HG03469 (cell line): ENCODE results near the gene TRIM50.
"Not testable (repeated sequence)": the region's sequence is repeated elsewhere in the genome, so short reads cannot be mapped to it uniquely, and the experiment has no call there.

Source experiments
- ATAC-seq: cut with Tn5 transposase; IDR thresholded peaks from one replicate; pipeline ENCODE4 v1.9.1; 2021; ENCODE audit warnings: mild to moderate bottlenecking, moderate library complexity, moderate number of reproducible peaks; ENCODE audit not compliant: unreplicated experiment

TRIM50 gene

DNA sequence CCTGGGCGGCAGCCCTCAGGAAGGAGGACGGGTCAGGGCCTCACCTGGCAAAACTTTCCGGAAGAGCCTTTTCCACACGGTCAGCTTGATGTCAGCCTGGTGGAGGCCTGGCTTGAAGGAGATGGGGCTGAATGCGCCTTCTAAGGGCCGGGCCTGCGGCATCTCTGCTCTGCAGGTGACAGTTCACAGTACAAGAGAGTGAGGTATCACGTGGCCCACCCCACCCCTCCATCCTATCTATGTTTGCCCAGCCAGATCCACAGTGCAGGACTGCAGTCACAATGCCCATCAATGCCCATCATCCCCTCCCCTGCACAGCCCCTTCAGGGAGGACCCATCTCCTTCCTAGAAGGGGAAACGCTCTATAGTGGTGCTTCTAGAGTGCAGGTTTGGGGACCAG lies 11.4 kb downstream of the TRIM50 start:
- ATAC-seq, result no peak

DNA sequence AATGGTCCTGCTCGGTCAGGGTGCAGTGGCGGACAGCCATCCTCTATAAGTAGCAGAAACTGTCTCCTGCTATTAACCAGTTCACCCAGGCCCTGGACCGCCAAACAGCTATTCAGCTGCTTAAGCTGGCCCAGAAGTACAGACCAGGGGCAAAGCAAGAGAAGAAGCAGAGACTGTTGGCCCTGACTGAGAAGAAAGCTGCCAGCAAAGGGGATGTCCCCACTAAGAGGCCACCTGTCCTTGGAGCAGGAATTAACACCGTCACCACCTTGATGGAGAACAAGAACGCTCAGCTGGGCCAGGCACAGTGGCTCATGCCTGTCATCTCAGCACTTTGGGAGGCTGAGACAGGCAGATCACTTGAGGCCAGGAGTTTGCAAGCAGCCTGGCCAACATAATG lies 13.6 kb downstream of the TRIM50 start:
- ATAC-seq, result no peak

DNA sequence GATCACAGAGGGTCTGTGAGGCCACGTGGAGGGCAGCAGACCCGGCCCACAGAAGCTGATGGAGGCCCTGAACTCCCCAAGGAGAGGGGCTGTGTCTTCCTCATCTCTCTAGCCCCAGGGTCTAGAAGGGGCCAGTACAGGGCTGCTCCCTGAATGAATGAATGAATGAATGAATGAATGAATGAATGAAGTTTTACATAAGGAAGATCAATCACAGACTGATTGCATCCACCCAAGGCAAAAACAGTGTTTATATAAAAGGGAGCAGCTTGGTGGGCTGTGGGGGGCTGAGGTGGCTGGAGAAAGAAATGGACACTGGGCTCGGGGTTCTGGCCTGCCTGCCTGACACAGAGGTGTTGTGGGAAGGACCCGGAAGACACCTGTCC lies 14.4 kb downstream of the TRIM50 start:
- ATAC-seq, result no peak

DNA sequence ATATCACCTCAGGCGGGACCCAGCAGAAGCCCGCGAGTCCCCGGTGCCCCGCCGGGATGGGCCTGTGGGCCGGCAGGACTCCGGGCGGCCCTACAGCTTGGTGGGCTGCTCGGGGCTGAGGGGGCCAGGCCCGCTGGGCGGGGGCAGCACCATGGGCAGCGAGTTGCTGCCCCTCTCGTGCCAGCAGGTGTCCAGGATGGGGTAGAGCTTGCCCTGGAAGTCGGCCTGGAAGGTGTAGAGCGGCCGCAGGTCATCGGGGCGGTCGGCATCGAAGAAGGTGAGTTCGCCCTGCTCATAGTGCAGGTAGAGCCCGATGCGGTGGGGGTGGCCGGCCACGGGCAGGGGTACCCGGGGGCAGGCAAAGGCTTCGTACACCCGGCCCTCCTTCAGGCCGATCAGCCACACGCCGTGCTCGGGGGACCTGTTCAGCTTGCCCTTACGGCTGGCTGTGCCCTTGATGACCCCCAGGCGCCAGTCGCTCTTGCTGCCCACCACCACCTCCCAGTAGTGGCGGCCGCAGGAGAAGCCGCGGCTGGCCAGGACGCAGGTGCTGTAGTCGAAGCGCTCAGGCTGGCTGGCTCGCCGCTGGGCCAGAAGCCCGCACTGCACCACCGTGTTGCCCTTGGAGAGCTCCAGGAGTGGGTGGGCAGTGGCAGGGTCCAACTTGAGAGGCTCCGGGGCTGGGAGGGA lies 14.9 kb downstream of the TRIM50 start:
- ATAC-seq, result no peak

DNA sequence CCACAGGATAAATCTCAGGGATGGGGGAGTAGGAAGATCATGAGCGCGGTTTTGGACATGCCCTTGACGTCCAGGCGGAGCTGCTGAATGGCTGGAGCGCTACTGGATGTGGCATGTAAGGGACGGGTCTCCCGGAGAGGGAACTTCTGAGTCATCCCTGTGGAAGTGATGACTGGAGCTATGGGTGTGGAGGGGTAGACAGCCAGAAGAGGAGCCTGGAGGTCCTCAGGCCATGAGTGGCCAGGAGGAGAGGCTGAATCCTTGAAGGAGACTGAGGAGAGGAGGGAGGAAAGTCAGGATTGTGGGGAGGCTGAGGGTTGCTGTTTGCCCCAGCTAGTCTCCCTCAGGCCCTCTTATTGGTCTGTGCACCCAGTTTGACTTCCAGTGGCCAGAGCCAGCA lies 16.5 kb downstream of the TRIM50 start:
- ATAC-seq, result not testable (repeated sequence)

DNA sequence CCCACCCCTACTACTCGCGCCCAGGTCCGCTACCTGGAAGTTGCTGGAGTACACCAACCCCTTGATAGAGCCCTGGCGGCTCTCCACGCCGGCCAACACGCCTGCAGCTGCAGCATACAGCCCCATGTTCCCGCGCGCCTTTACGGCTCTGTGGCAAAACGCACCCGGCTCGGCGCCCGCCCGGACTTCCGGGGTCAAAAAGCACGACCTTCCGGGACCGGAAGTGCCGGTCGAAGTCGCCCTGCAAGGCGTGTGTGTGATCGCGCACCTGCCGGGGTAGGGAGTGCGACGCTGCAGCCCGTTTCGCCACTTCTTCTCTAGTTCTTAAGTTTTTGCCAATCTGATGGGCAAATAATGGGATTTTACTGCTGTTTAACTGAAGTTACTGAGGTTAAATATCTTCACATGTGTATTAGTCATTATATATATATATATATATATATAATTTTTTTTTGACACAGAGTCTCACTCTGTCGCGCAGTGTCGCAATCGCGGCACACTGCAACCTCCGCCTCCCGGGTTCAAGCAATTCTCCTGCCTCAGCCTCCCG lies 19.1 kb downstream of the TRIM50 start, which contains the start of gene NSUN5:
Gene NSUN5 (minus strand): TSS at position 162 of the 550 bp plus-strand sequence. CDS start 36 bp downstream, at position 126.
- peak; percentile 76 for ATAC-seq

DNA sequence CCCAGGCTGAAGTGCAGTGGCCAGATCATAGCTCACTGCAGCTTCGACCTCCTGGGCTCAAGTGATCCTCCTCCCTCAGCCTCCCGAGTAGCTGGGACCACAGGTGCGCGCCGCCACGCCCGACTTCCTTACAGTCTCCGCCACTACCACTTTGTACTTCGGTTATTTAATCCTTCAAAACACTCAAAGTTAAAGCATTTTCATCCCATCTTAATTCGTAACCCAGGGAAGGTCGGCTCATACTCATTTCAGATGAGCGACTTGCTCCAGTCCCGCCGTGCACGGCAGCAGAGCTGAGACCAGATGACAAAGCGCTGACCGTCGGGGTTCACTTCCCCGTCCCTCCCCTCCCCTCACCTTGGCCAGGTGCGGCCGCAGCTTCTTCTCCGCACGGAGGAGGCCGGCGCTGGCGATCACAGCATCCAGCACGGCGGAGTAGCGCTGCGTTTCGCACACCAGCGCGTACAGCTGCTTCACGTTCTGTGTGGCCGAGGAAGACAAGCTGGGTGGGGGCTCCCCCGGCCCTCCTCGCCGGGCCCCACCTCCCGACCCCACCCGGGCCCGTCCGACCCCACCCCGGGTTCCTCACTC lies 19.7 kb downstream of the TRIM50 start:
- peak; percentile 22 for ATAC-seq

DNA sequence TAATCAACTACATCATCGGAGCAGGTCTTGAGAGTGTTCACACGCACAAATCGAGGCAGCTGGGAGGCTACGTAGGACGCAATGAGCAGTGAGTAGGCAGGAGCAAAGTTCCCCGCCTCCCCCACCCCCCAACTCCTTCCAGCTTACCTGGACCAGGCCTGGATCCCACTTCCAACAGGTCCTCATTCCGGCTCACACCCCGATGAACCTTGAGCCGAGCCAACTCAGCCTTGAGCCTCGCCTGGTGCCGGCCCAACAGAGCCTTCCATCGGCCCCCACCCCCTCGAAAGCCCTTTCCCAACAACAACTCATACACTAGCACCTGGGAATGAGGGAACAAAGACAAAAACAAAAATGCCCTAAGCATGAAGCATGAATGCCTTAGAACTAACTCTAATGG lies 20.4 kb downstream of the TRIM50 start:
- no peak for ATAC-seq

DNA sequence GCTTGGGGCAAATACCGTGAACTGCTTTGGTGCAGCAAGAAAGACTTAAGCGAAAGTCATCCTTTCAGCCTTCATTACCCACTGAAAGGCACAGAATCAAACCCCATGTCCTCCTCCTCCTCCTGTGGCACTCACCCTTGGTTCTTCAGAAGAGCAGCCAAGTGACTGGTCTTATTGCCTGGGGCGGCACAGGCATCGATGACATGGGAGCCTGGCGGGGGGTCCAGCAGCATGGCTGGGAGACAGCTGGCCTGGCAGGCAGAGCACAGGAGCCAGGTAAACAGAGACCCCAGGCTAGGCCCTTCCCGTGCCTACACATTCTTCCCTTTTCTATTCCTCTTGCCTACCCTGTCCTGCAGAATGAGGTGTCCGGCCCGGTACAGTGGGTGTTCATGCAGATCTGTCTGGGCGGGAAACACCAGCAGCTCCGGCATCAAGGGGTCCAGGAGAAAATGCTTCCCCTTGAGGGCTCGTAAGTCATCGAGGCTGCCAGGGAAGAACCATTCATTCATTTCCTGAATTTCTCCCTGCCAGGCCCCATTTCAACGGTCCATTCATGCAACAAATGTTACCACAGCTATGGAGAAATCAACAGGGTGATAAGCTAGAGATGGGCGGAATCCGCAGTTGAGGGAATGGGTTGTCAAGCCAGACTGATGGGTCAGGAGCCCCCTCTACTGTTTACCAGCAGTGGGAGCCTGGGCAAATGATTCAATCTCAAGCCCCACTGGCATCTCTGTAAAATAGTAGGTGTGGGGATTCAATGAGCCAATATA lies 23.1 kb downstream of the TRIM50 start:
- ATAC-seq, result not testable (repeated sequence)

DNA sequence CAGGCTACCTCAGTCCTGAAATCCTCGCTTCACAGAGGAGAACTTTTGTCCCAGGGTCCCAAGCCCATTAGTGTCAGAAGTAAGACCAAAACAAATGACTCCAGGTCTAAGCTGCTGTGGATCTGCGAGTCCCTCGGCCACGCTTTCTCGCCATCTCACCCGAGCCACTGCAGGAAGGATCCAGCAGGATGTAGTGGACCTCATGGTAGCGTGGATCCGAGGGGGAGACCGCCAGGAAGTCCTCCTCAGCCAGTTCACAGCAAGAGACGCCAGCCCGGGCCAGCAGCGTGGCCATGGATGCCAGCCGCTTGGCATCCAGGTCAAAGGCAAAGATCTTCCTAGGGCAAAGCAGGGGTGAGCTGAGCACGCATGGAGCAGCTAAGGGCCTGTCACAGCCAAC lies 23.8 kb downstream of the TRIM50 start:
- ATAC-seq, result no peak

DNA sequence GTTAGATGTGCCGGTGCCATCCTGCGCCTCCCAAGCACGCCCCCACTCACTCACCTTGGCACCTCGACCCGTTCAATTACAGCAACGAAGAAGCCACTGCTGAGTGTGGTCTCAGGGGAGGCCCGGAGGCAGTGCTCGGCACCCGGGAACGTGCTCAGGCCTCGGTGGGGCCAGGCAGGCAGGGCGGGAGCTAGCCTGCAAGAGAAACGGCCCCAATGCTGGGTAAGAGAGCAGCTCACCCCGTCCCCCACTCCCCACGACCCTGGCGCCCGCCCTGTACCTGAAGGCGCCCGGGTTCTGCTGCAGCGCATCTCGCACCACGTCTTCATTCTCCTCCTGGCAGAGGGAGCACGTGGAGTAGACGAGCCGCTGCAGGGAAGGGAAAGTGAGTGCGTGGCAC lies 24.3 kb downstream of the TRIM50 start:
- no peak for ATAC-seq

DNA sequence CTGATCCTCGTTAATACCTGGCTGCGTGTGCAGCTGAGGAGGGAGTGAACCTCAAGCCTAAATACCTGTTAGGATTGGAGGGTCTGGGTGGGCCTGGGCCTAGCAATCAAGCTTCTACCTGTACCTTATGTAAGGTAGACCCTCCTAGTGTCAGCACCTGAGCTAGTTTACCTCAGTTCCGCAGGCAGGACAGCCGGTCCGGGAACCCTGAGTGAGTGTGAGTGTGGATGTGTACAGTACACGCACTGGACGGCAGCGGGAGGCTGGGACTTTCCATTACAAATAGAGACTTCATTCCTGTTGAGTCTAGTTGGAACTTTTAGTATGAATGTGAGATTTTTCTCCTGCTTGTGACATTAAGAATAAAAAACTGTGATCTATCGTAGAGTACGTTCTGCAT lies 25.0 kb downstream of the TRIM50 start:
- not testable (repeated sequence) for ATAC-seq

DNA sequence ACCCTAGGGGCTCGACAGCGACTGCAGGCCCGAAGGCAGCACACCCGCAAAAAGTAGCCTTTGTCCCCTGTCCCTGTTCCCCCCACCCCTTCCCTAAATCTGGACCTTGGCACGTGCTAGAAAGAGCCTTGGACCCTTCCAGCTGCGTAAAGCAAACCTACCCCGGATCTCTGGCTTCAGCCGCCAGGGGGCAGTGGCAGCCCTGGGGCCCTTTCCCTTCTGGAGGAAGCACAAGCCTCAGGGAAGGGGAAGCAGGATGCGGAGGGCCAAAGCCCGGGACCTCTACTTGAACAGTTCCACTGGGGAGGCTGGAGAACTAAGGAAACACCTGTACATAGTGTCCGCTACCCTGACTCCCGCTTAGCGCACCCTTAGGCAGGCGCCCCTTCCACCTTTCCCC lies 26.8 kb downstream of the TRIM50 start:
- ATAC-seq, result not testable (repeated sequence)

DNA sequence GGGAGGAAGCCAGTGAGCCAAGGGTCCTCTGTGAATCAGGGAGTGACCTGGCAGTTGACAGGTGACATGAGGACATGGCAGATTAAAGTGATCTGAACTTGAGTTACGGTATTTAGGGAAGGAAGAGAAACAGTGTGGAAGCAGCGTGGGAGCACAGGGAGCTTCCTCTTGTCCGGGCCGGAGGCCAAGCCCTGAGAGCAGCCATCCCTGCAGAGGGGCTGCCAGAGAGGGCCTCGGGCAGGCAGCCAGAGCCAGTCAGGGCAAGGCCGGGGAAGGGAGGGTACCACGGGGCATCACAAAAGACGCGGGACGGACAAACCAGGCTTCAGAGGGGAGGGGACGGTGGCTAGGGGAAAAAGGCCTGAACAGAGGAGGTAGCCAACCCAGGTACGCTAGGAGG lies 28.1 kb downstream of the TRIM50 start:
- not testable (repeated sequence) for ATAC-seq

DNA sequence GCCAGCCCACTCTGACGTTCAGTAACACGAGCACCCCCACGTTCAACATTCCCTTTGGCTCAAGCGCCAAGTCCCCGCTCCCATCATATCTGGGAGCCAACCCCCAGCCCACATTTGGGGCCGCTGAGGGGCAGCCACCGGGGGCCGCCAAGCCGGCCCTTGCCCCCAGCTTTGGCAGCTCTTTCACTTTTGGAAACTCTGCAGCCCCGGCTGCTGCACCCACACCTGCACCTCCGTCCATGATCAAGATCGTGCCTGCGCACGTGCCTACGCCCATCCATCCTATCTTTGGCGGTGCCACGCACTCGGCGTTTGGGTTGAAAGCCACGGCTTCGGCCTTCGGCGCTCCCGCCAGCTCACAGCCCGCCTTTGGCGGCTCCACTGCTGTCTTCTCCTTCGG lies 30.2 kb downstream of the TRIM50 start:
- ATAC-seq, result not testable (repeated sequence)

DNA sequence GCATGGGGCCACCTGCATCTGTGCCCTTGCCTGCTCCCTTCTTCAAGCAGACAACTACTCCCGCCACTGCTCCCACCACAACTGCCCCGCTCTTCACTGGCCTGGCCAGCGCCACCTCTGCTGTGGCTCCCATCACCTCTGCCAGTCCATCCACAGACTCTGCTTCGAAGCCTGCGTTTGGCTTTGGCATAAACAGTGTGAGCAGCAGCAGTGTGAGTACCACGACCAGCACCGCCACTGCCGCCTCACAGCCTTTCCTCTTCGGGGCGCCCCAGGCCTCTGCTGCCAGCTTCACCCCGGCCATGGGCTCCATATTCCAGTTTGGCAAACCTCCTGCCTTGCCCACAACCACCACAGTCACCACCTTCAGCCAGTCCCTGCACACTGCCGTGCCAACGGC lies 30.6 kb downstream of the TRIM50 start:
- not testable (repeated sequence) for ATAC-seq

DNA sequence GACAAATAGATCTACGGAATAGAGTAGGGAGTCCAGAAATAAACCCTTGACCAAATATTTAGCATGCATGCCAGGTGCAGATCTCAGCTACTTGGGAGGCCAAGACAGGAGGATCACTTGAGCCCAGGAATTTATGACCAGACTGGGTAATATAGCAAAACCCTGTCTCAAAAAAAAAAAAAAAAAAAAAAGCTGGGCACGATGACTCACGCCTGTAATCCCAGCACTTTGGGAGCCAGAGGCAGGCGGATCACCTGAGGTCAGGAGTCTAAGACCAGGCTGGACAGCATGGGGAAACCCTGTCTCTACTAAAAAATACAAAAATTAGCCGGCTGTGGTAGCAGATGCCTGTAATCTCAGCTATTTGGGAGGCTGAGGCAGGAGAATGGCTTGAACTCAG lies 50.7 kb downstream of the TRIM50 start:
- not testable (repeated sequence) for ATAC-seq

DNA sequence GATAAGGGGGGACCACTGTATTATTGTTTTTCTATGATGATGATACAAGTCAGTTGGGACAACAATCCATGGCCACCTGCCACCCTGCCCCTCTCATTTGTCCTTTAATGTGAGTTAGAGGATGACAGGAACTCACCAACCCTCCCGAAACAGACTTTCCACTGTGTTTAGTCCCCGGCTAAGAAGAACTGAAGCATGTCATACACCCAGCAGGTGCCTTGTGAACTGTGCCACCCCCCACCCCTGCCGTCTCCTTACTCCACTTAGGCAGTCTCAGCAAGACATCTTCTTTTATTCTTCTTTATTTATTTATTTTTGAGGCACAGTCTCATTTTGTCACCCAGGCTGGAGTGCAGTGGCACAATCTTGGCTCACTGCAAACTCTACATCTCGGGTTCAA lies 60.1 kb downstream of the TRIM50 start:
- not testable (repeated sequence) for ATAC-seq

DNA sequence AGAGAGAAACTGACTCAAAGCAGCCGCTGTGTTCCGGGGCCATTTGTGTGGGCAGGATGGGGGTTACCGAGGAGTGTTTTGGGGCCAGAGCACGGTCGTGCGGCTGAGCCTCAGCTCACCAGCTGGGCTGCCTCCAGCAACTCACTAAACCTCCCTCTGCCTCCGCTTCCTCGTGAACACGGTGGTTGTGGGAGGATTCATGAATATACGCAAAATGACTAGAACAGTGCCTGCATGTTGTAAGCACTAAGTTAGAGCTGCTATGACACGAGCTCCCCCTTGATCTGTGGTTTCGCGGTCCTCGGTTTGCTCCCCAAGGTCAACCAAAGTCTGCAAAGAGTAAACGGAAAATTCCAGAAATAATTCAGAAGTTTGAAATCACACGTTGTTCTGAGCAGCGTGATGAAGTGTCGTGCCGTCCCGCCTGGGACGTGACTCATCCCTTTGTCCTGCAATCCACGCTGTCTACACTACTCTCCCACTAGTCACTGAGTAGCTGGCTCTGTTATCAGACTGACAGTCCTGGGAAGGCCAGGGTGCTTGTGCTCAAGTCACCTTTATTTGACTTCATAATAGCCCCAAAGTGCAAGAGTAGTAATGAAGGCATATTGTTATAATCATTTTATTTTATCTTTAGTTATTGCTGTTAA lies 61.0 kb downstream of the TRIM50 start:
- peak; percentile 57 for ATAC-seq
